Measurements from ENCODE around the gene KSR1.

Gene KSR1

GRCh38 chr17:27573971-27574525 lies 117.8 kb downstream of the KSR1 start:
- TF ChIP-seq CREB1 (IDR thresholded peaks at IDR 0.05; ENCODE audit: low read depth) (no peak), RAD21 (IDR thresholded peaks at IDR 0.05; ENCODE audit: low read depth) (no peak), YY1 (IDR thresholded peaks at IDR 0.05; ENCODE audit: low read depth) (no peak), CEBPB (IDR thresholded peaks at IDR 0.05) (no peak), EP300 (IDR thresholded peaks at IDR 0.05; ENCODE audit: borderline replicate concordance) (no peak), NFIC (IDR thresholded peaks at IDR 0.05) (no peak), ZBTB7A (IDR thresholded peaks at IDR 0.05; ENCODE audit: low read depth) (no peak), TAF1 (IDR thresholded peaks at IDR 0.05; ENCODE audit: low read depth) (no peak), FOXM1 (IDR thresholded peaks at IDR 0.05; ENCODE audit: borderline replicate concordance, low read depth) (no peak), EGR1 (IDR thresholded peaks at IDR 0.05) (no peak), USF1 (IDR thresholded peaks at IDR 0.05) (no peak), TEAD4 (IDR thresholded peaks at IDR 0.05) (no peak), TCF12 (IDR thresholded peaks at IDR 0.05; ENCODE audit: low read depth) (no peak), REST (IDR thresholded peaks at IDR 0.05; ENCODE audit: low read depth) (no peak), MAX (IDR thresholded peaks at IDR 0.05) (no peak)

GRCh38 chr17:27575096-27575911 lies 119.1 kb downstream of the KSR1 start:
- TF ChIP-seq EP300 (IDR thresholded peaks at IDR 0.05; ENCODE audit: borderline replicate concordance) (no peak), RAD21 (IDR thresholded peaks at IDR 0.05; ENCODE audit: low read depth) (no peak)

GRCh38 chr17:27575912-27576252 lies 119.6 kb downstream of the KSR1 start:
- TF ChIP-seq CEBPB (IDR thresholded peaks at IDR 0.05) (no peak), YY1 (IDR thresholded peaks at IDR 0.05; ENCODE audit: low read depth) (no peak), CREB1 (IDR thresholded peaks at IDR 0.05; ENCODE audit: low read depth) (no peak), RAD21 (IDR thresholded peaks at IDR 0.05; ENCODE audit: low read depth) (no peak), EGR1 (IDR thresholded peaks at IDR 0.05) (no peak), TCF12 (IDR thresholded peaks at IDR 0.05; ENCODE audit: low read depth) (no peak)

GRCh38 chr17:27576477-27577083 lies 120.3 kb downstream of the KSR1 start:
- no peak for TF ChIP-seq ZBTB7A (IDR thresholded peaks at IDR 0.05; ENCODE audit: low read depth)
- TF ChIP-seq TAF1 (IDR thresholded peaks at IDR 0.05; ENCODE audit: low read depth), result no peak
- no peak for TF ChIP-seq EP300 (IDR thresholded peaks at IDR 0.05; ENCODE audit: borderline replicate concordance)
- TF ChIP-seq TEAD4 (IDR thresholded peaks at IDR 0.05), result no peak
- TF ChIP-seq RAD21 (IDR thresholded peaks at IDR 0.05; ENCODE audit: low read depth), result no peak
- no peak for TF ChIP-seq CEBPB (IDR thresholded peaks at IDR 0.05)
- TF ChIP-seq TCF12 (IDR thresholded peaks at IDR 0.05; ENCODE audit: low read depth), result no peak
- no peak for TF ChIP-seq REST (IDR thresholded peaks at IDR 0.05; ENCODE audit: low read depth)
- TF ChIP-seq CREB1 (IDR thresholded peaks at IDR 0.05; ENCODE audit: low read depth), result no peak

- TF ChIP-seq NFIC (IDR thresholded peaks at IDR 0.05), result no peak
- TF ChIP-seq RAD21 (IDR thresholded peaks at IDR 0.05; ENCODE audit: low read depth), result no peak
- no peak for TF ChIP-seq TAF1 (IDR thresholded peaks at IDR 0.05; ENCODE audit: low read depth)
- TF ChIP-seq FOXM1 (IDR thresholded peaks at IDR 0.05; ENCODE audit: borderline replicate concordance, low read depth), result no peak
- no peak for TF ChIP-seq CEBPB (IDR thresholded peaks at IDR 0.05)
- TF ChIP-seq REST (IDR thresholded peaks at IDR 0.05; ENCODE audit: low read depth), result no peak
- no peak for TF ChIP-seq EGR1 (IDR thresholded peaks at IDR 0.05)
- no peak for TF ChIP-seq EP300 (IDR thresholded peaks at IDR 0.05; ENCODE audit: borderline replicate concordance)
- TF ChIP-seq TCF12 (IDR thresholded peaks at IDR 0.05; ENCODE audit: low read depth), result no peak
- no peak for TF ChIP-seq CREB1 (IDR thresholded peaks at IDR 0.05; ENCODE audit: low read depth)
- TF ChIP-seq USF1 (IDR thresholded peaks at IDR 0.05), result no peak
- TF ChIP-seq MAX (IDR thresholded peaks at IDR 0.05), result no peak
Observed at GRCh38 chr17:27577121-27577761, 121.0 kb downstream of the KSR1 start.
